Skeletal muscle tissue (tissue), 4 donors: ENCODE data around the gene BCAS3. TPM values are rescaled to one million over a fixed set of nuclear protein-coding genes. Genes with fewer than 3 reads are reported as not detected.

ENCODE experiments used
- H3K27ac ChIP-seq: one replicate; pipeline ENCODE4 v1.7.0; 2013; ENCODE audit warnings: mild to moderate bottlenecking, low read depth, low read length, inconsistent platforms
- H3K27me3 ChIP-seq, 3 donors: one replicate each; pipeline ENCODE4 v1.7.0; 2013; ENCODE audit warnings: low read length in 3 of 3; ENCODE audit not compliant: control insufficient read depth in 3 of 3, insufficient read depth in 3 of 3
- H3K36me3 ChIP-seq, 3 donors: one replicate each; pipeline ENCODE4 v1.7.0; 2013; ENCODE audit warnings: low read length in 3 of 3; ENCODE audit not compliant: control insufficient read depth in 3 of 3, insufficient read depth in 3 of 3
- H3K4me1 ChIP-seq, 3 donors: one replicate each; pipeline ENCODE4 v1.7.0; 2013; ENCODE audit warnings: low read length in 3 of 3, mild to moderate bottlenecking in 3 of 3; ENCODE audit not compliant: control insufficient read depth in 3 of 3, insufficient read depth in 3 of 3
- H3K4me3 ChIP-seq, 3 donors: one replicate each; pipeline ENCODE4 v1.7.0; 2013; ENCODE audit warnings: low read length in 3 of 3
- H3K9ac ChIP-seq, 3 donors: one replicate each; pipeline ENCODE4 v1.7.0; 2013; ENCODE audit warnings: low read length in 3 of 3, mild to moderate bottlenecking in 3 of 3, moderate library complexity in 2 of 3, low read depth in 1 of 3
- H3K9me3 ChIP-seq, 3 donors: one replicate each; pipeline ENCODE4 v1.7.0; 2013; ENCODE audit warnings: low read length in 3 of 3; ENCODE audit not compliant: control insufficient read depth in 3 of 3
- total RNA-seq: library from RNA; depleted of rRNA; stranded (reverse); fragments of >200 nt; gene quantifications from one replicate; pipeline ENCODE4 v1.2.3, GENCODE V29; 2014
- donor health status: Osteomylitis.

The BCAS3 gene
- total RNA-seq, 1 donor from 2014 or later, result 25.1 TPM

DNA sequence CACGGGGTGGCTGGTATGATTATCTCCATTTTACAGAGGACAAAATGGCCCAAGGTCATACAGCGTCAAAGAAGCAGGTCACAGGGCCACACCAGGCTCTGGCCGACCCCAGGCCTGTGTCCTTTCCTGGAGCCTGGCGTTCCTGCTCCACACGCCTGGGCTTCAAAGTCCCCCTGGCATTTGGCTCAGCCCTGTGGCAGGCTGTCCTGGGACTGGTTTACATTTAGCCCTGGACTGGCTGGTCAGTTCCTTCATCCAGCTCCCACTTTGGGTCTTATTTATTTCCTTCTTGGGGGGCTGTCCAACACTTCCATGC, 737.2 kb downstream of the BCAS3 start:
- Histone ChIP-seq H3K4me1 (peaks cover 31 to 41% (median 38%) of the 10 kb centered on the region in 3 donors), H3K27me3 (peaks cover 16 to 47% (median 17%) of the 10 kb centered on the region in 3 donors), H3K9me3 (no peaks in the 10 kb centered on the region), H3K27ac (no peak overlapping the region), H3K9ac (peak overlapping the region in 1 of 3 donors; percentile 16), H3K36me3 (no peaks in the 10 kb centered on the region), H3K4me3 (no peak overlapping the region)

DNA sequence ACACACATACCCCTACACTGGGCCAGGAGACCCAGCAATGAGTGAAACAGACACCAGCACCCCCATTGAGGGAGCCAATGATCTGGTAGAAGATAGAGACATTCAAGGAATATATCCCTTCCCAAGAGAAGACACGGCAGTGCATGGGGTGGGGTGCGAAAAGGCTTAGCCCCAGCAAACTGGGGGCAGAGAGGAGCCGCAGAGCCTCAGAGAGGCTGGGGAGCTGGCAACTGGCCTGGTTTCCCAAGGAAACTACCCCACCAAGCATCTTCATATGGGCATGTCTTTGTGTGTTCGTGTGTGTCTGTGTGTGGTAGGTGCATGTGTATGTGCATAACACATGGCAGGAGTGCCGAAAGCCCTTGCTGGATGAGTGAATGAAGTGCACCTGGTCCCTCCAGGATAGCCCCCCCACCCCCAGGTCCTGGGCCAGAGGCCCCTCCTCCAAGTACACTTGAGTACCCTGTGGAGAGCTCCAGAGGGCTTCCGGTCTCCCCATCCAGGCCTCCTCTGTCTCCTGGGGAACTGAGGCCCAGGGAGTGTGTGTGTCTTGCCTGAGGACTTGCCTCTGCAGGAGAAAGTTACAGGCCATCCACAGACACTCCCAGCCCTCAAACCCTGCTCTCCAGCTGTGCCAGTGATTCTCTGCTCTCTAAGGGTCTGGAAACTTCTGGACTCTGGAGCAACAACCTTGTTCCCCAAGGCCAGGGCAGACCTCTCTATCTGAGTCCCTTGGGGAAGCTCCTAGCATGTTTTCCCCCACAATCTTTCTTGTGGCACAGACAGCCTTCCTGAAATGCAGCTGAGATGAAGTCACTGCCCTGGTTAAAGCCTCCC, 737.9 kb downstream of the BCAS3 start:
- Histone ChIP-seq H3K9ac (peak overlapping the region in 1 of 3 donors; percentile 19), H3K36me3 (no peaks in the 10 kb centered on the region), H3K27me3 (peaks cover 14 to 46% (median 15%) of the 10 kb centered on the region in 3 donors), H3K4me1 (peaks cover 24 to 34% (median 31%) of the 10 kb centered on the region in 3 donors), H3K4me3 (no peak overlapping the region), H3K27ac (no peak overlapping the region), H3K9me3 (no peaks in the 10 kb centered on the region)

DNA sequence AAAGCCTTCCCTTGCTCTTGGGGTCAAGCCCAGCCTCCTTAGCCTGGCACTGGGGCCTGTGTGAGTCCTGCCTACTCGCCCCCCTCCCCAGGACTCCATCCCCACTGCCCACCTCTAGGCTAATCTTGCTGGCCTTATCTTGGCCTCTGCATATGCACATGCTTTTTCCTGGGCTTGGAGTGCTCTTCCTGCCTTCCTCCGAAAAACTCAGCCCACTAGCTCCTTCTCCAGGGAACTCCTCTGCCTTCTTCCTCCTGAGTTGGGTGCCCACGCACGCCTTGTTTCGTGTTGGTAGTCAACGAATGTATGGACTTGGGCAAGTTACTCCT, 738.5 kb downstream of the BCAS3 start:
- Histone ChIP-seq H3K9ac (peak overlapping the region in 2 of 3 donors; percentile 19 to 54), H3K36me3 (no peaks in the 10 kb centered on the region), H3K4me3 (no peak overlapping the region), H3K4me1 (peaks cover 21 to 32% (median 27%) of the 10 kb centered on the region in 3 donors), H3K9me3 (no peaks in the 10 kb centered on the region), H3K27ac (no peak overlapping the region), H3K27me3 (peaks cover 14 to 45% (median 19%) of the 10 kb centered on the region in 3 donors)

DNA sequence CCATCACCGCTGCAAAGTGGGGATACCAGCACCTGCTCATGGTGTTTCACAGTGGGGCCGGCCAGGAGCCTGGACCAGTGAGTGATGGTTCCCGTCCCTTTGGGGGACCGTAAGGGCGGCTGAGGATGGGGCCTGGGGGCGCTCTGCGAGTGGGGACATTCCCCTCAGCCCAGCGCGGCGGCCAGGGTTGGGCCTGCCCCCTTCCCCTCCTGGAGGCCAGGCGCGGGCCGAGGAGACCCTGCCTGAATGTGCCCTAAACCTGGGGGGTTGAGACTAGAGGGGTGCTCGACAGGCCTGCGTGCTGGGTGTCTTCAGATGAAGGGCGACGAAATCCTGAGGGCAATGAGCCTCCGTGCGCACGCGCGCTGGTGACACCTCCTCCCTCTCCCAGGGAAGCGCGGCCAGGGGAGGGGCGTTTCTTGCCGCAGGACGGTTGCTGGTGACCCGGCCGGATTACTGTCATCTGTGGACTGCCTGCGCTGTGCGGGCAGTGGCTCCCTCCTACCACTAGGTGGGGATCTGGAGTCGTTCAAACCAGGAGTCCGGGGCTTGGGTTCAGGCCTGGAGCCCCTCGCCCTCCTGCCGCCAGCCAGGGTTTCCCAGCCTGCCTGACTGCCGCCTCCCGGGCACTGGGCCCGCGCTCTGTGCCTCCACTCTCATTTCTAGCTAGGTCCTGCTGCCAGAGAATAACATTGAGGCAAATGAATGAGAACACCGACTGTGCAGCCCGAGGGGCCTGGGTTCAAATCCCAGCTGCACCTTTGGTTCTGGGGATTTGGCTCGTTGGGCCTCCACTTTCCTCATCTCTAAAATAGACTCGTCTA, 739.1 kb downstream of the BCAS3 start:
- Histone ChIP-seq H3K36me3 (no peaks in the 10 kb centered on the region), H3K9ac (peak overlapping the region in 1 of 3 donors; percentile 54), H3K4me1 (peaks cover 18 to 26% (median 21%) of the 10 kb centered on the region in 3 donors)

DNA sequence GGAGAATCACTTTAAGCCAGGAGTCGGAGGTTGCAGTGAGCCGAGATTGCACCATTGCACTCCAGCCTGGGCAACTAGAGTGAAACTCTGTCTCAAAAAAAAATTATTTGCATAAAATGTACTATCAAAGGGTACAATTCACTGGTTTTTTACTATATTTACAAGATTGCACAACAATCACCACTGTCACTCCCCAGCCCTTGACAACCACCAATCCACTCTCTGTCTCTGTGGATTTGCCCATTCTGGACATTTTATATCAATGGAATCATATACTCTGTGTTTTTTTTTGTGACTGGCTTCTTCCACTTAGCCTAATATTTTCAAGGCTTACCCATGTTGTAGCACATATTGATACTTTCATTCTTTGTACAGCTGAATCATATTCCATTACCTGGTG, 740.8 kb downstream of the BCAS3 start:
- Histone ChIP-seq H3K36me3 (no peaks in the 10 kb centered on the region), H3K27me3 (peaks cover 24 to 41% (median 31%) of the 10 kb centered on the region in 3 donors)

More for the DNA sequence above, 739.1 kb downstream of the BCAS3 start:
- H3K9me3 ChIP-seq, result no peaks in the 10 kb centered on the region
- H3K27me3 ChIP-seq, result peaks cover 15 to 44% (median 23%) of the 10 kb centered on the region in 3 donors
- H3K4me3 ChIP-seq, result peak overlapping the region; percentile 29 to 41 (median 35)
- no peak overlapping the region for H3K27ac ChIP-seq

DNA sequence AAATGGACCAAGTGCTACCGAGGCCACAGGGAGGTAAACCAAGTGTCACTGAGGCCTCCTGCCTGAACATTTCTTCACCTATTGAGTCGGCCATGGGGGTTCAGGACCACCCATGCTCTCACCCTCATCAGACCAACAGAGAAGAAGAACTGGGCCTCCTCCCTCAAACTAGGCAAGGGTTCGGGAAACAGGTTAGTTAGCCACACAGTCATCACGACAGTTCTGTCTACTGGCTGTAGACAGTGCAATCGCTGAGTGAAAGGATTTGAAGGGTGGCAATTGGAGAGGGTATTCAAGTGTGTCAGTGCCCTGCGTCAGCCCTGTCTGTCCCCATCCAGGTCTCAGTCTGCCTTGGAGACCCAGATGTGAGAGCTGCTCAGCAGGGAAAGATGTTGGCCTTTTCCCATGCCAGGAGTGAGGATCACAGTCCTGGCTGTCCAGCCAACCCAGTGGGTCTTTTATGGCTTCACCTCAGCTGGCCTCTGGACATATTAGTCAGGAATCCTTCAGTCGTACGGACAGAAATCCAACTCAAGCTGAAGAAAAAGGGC, 741.9 kb downstream of the BCAS3 start:
- Histone ChIP-seq H3K4me1 (peaks cover 11 to 13% (median 12%) of the 10 kb centered on the region in 3 donors), H3K27me3 (peaks cover 24 to 44% (median 38%) of the 10 kb centered on the region in 3 donors), H3K9ac (no peak overlapping the region)

More for the DNA sequence above, 740.8 kb downstream of the BCAS3 start:
- Histone ChIP-seq H3K4me1 (peaks cover 12 to 13% (median 13%) of the 10 kb centered on the region in 3 donors), H3K9ac (no peak overlapping the region), H3K27ac (no peak overlapping the region), H3K4me3 (no peak overlapping the region), H3K9me3 (no peaks in the 10 kb centered on the region)

DNA sequence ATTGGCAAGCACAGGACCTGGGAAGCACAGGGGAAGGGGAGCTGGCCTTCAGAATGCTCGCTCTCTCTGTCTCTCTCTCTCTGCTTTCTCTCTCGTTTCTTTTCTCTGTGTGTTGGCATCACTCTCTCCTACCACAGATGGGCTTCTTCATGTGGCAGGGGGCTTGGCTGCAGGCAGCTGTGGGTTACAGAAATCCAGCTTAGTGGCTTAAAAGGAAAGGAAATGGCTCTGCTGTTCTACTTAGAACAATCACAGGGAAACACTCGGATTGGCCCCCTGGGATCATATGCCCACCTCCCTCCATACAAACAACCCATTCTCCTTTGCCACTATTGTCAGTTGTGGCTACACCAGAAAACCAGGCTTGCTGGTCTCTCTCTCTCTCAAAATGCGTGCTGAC, 742.4 kb downstream of the BCAS3 start:
- Histone ChIP-seq H3K36me3 (no peaks in the 10 kb centered on the region), H3K4me1 (peaks cover 10 to 12% (median 11%) of the 10 kb centered on the region in 3 donors), H3K4me3 (no peak overlapping the region), H3K9ac (no peak overlapping the region), H3K27me3 (peaks cover 24 to 49% (median 43%) of the 10 kb centered on the region in 3 donors), H3K9me3 (no peaks in the 10 kb centered on the region), H3K27ac (no peak overlapping the region)

More for the DNA sequence above, 741.9 kb downstream of the BCAS3 start:
- H3K36me3 ChIP-seq, result no peaks in the 10 kb centered on the region
- H3K27ac ChIP-seq, result no peak overlapping the region
- no peak overlapping the region for H3K4me3 ChIP-seq
- no peaks in the 10 kb centered on the region for H3K9me3 ChIP-seq

DNA sequence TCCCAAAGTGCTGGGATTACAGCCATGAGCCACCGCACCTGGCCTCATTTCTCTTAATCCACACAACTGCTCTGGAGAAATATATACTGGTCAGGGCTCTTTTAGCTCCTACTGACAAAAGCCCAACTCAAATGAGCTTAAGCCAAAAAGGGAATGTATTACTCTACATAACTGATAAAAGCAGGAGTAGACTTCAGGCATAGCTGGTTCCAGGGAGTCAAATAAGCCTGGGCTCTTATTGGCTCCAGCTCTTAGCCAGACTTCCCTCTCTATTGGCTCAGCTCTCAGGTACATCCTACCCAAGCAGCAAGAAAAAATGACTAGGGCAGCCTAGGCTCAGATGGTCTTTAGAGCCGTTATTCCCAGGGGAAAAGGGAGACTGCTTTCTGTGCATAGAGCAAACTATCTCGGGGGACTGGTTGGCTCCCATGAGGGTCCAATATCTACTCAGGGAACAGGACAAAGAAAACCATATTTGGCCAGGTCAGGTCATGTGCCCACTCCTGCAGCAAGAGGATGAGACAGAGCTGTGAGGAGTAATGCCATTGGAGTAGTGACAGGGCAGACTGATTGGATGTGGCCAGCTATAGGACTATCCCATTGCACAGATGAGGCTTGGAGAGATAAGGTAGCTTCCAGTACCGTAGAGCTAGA, 743.2 kb downstream of the BCAS3 start:
- Histone ChIP-seq H3K27me3 (peaks cover 24 to 49% (median 43%) of the 10 kb centered on the region in 3 donors), H3K4me1 (peaks cover 10 to 12% (median 11%) of the 10 kb centered on the region in 3 donors), H3K27ac (no peak overlapping the region), H3K36me3 (no peaks in the 10 kb centered on the region), H3K4me3 (no peak overlapping the region), H3K9ac (no peak overlapping the region), H3K9me3 (no peaks in the 10 kb centered on the region)

DNA sequence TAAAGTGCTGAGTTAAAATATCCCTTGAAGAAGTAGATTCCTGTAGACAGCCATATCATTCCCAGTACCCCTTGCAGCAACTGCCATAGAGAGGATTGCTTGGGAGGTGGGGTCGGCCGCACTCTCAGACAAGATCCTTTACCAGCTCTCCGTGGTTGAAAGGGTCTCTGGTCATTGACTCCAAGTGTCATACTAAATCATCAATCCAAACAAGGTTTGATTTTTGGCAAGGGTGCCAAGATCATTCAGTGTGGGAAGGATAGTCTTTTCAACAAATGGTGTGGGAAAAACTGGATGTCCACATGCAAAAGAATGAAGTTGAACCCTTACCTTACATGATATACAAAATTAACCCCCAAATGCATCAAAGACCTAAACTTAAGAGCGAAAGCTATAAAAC, 743.8 kb downstream of the BCAS3 start:
- H3K9ac ChIP-seq, result no peak overlapping the region
- H3K4me3 ChIP-seq, result no peak overlapping the region
- H3K36me3 ChIP-seq, result no peaks in the 10 kb centered on the region
- peaks cover 24 to 49% (median 43%) of the 10 kb centered on the region in 3 donors for H3K27me3 ChIP-seq
- peaks cover 7 to 9% (median 7%) of the 10 kb centered on the region in 3 donors for H3K4me1 ChIP-seq
- H3K9me3 ChIP-seq, result no peaks in the 10 kb centered on the region
- H3K27ac ChIP-seq, result no peak overlapping the region
